GM18873 (cell line): ENCODE results near the gene ERLIN1.

Experiments
- ATAC-seq: cut with Tn5 transposase; IDR thresholded peaks from one replicate; pipeline ENCODE4 v1.9.1; 2021; ENCODE audit warnings: mild to moderate bottlenecking, moderate library complexity, moderate number of reproducible peaks; ENCODE audit not compliant: unreplicated experiment, low FRiP score

The ERLIN1 gene

GRCh38 chr10:100174699-100175677 is 10.8 kb downstream of the ERLIN1 start:
- ATAC-seq, result no peak

- ATAC-seq, result no peak
Observed at GRCh38 chr10:100173035-100173434, 12.8 kb downstream of the ERLIN1 start.

GRCh38 chr10:100172349-100172748 is 13.5 kb downstream of the ERLIN1 start:
- no peak for ATAC-seq

GRCh38 chr10:100168313-100168643 is 17.6 kb downstream of the ERLIN1 start:
- ATAC-seq, result no peak

GRCh38 chr10:100167553-100168312 is 18.1 kb downstream of the ERLIN1 start:
- no peak for ATAC-seq

GRCh38 chr10:100163704-100164621 is 21.9 kb downstream of the ERLIN1 start:
- no peak for ATAC-seq

GRCh38 chr10:100162696-100163095 is 23.1 kb downstream of the ERLIN1 start:
- ATAC-seq, result no peak

GRCh38 chr10:100158044-100158805 is 27.6 kb downstream of the ERLIN1 start:
- ATAC-seq, result no peak

GRCh38 chr10:100157156-100157555 is 28.7 kb downstream of the ERLIN1 start:
- ATAC-seq, result no peak

- ATAC-seq, result no peak
Observed at GRCh38 chr10:100155936-100156335, 29.9 kb downstream of the ERLIN1 start.

GRCh38 chr10:100154666-100155065 is 31.2 kb downstream of the ERLIN1 start:
- no peak for ATAC-seq

GRCh38 chr10:100153239-100153825 is 32.5 kb downstream of the ERLIN1 start:
- ATAC-seq, result no peak

- no peak for ATAC-seq
Observed at GRCh38 chr10:100151723-100152300, 34.0 kb downstream of the ERLIN1 start.

- ATAC-seq, result no peak
Observed at GRCh38 chr10:100148353-100149211, 37.2 kb downstream of the ERLIN1 start.

GRCh38 chr10:100146875-100147650 is 38.8 kb downstream of the ERLIN1 start:
- ATAC-seq, result no peak

GRCh38 chr10:100146398-100146797 is 39.4 kb downstream of the ERLIN1 start:
- no peak for ATAC-seq

- ATAC-seq, result no peak
Observed at GRCh38 chr10:100143756-100144155, 42.1 kb downstream of the ERLIN1 start.
